ENCODE results near the gene KLF6.

DNA sequence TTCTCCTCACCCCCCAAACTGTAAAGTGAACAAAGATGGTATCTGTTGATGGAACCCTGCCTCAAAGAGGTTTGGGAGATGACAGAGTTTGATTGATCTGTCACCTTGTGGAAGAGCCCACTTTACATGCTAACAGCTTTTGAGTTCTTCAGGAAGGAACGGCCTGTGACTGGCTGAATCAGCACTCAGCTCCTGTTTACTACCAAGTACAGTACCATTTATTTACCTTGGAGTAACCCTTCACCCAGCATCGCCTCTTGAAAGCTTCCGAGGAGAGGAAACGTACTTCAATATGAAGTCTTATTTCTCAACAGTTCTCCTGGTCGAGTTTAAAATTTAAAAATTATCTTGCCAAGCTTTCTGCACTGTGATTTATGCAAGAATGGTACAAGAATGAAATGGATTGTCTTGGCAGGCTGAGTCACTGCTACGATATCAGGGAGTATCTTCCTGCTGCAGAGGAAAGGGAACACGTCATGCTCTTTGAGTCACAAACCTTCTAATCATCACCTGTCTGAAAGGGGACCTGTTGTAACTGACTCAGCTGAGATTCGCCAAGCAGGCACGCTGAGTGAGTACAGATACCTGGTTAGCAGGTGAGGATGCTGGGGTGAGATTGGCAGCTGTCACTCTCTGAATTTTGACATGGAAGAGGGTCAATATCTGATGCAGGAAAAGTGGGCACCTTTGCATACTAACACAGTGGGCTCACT is 30.1 kb downstream of the KLF6 start:
- TF ChIP-seq EZH2 (IDR thresholded peaks at IDR 0.05; ENCODE audit: low read length, missing control alignments): no peak
- TF ChIP-seq CTCF (conservative IDR thresholded peaks at IDR 0.05 in 1 of 2, IDR thresholded peaks at IDR 0.05 in 1 of 2; ENCODE audit: low read depth in 1 of 2, low read length in 2 of 2): no peak

Measured in fibroblast of lung (primary cell).